Measurements from ENCODE around the gene CCL2.

- TF ChIP-seq CTCF (IDR thresholded peaks at IDR 0.05; ENCODE audit: insufficient read depth, low read length) = no peak
- TF ChIP-seq GABPA (IDR thresholded peaks at IDR 0.05; ENCODE audit: low read depth) = no peak
- TF ChIP-seq REST (IDR thresholded peaks at IDR 0.05; ENCODE audit: insufficient replicate concordance, low read depth) = no peak
- no peak for TF ChIP-seq SPI1 (IDR thresholded peaks at IDR 0.05; ENCODE audit: borderline replicate concordance, low read depth)
Measured at GRCh38 chr17:34305061-34305460, 50.0 kb downstream of the CCL2 start.
